ENCODE results near the gene SLC5A3.
A peak's percentile ranks its signal among the peaks of the same experiment; 100 is the strongest.

The SLC5A3 gene

DNA sequence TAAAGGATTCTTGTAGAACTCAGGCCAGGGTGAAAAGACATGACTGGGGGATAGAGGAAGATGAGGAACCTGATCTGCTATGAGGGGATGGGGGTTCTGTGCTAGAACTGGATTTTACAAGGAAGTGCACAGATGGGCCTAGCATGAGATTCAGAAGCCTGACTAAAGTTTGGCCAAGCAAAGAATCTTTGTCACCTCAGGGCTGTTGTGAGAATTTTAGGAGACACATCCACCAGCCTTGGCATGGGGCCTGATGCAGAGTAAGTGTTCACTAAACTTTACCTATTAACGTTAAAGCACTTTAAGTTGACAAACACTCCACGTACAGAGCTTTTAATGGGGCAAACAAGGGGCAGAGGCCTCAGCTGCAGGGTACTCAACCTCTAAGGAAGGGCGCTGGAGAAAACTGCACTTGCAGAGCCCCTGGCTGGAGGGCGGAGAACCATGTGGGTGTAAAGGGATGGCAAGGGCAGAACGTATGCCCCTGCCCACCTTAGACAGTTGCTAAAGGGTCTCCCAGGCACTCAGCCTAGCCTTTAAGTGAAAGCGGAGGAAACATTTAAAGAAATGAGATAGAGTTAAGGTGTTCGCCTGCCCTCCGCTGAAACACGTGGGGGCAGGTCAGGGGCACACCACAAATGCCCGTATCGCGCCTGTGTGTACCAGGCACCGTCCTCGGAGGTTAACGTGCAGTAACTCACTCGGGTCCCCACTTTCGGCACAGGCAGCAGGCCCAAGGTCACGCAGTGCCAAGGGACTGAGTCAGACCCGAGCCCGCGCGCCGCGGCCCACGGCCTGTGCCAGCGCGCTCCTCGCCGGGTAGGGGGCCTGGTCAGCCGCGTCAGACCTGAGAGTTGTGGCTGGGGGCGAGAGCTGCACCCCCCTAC lies 990 bp upstream of the SLC5A3 start:
- DNase-seq, result no peak

DNA sequence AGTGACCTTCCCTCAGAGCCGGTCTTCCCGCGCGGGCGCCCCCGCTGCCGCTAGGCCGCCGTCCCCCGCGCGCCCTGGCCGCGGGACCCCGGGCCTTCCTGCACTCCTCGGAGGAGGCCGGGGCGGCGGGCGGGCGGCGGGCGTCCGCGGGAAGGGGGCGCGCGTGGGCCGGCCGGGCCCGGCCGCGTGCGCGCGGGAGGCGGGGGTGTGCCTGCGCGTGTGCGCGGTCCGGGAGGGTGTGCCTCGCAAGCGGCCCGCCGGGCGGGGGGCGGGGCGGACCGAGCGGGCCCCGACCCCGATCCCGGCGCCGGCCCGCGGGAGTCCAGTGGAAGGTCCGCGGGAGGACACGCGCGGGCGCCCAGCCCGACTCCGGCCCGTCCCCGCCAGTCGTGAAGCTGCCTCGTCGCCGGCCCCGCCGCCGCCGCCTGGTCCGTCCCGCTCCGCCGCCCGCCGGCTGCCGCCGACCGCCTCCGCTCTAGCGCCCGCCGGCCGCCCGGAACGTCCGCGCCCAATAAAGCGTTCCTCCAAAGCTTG lies 438 bp downstream of the SLC5A3 start:
- peak; percentile 50 for DNase-seq

DNA sequence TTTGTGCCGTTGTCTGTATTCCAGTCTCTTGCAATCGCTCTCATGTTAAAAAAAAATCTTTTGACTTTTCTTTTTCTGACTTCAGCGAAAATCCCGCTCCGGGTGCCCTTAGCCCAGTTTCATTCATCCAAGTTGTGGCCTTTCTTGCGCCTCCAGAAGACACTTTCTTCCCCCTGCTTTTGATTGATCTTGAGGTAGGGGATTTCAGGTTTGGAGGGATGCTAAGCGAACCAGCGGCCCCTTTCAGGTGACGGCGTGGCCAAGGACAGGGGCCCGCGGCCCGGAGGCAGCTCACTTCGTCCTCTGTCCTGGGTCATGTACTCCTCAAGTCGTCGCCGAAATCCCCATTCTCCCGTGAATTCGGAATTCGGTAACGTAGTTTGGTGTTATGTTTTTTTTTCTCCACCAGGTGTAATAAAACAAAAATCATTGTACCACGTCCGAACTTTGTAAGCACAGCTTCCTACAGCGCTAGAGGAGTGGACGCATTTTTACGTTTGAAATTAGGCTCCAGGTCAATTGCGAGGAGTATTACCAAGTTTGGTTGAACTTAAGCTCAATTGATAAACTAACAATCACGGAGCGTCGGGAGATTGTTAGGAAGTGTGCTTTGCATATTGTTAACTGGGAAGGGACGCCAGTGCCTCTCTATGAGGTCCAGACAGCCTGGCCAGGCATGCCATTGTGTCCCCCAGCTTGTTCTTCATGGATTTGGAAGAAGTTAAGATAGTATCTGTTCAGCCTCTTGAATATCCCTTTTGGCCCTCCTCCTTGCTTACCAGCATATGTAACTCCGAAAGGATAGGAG lies 1.1 kb downstream of the SLC5A3 start:
- peak; percentile 20 for DNase-seq

DNA sequence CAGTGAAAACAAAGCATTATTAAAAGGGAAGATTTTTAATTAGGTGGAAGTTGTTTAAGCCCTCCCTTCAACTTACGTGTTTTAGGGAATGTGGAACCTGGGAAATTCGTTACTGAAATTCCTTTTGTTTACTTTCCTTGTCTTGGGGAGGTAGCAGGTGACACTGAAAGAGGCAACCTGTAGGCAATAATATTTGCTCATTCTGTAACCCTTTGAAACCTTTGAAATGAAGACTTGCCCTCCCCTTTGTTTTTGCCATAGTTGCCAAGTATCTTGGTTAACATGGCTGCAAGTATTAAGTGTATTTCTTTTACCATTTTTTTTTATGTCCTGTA lies 1.7 kb downstream of the SLC5A3 start:
- DNase-seq, result no peak

DNA sequence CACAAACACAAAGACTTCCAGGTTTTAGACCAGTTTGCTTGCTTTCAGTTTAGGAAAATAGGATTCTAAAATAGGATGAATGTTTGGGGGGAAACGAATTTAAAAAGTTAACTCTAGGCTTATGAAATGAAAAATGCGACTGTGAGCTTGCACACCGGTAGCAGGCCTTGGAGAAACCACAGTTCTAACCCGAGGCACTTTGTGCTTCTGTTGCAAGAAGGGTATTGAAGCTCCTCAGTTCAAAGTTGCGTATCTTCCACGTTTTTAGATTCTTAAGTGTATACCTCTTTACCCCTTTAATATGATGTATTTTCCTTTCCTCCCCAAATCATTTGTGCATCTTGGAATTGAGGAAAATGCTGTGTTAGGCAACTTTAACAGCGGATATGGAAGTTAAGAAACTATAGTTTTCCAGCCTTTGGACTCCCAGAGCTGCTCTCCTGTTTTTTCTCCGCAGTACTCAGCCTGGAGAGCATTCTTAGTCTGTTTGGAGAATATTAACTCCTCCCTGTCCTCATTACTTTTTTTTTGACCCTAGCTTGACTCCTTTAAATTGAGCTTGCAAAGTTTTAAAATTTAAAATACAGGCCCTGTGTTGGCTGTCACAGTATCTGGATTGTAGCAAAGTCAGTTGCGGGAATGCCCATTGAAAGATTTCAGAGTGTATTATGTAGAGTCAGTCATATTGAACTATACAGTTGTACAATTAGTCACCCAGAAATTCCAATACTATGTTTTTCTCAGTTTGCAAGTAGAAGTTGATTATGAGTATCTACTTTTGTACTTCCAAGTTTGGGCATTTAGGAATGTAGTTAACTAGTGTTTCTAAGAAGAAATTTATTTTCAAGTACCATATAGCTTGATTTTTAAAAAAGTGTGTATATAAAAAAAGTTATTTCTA lies 2.6 kb downstream of the SLC5A3 start:
- DNase-seq, result no peak

DNA sequence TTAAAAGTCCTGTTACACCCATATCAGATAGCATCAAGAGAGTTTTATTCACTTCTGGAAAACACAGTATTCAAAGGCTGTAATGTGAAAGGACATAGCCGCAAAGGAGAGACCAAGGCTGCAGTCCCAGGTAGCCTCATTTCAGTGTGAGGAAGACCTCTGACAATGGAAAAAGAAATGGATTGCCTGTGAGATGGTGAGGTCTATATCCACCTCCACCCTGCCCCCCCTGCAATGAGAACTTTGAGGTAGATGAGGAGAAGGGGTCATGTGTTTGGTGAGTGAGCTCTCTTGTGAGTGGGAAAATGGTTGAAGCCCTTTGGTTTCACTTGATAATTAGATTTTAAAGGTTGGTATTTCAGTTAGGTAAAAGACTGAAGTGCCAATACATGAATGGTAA lies 3.5 kb downstream of the SLC5A3 start:
- no peak for DNase-seq

DNA sequence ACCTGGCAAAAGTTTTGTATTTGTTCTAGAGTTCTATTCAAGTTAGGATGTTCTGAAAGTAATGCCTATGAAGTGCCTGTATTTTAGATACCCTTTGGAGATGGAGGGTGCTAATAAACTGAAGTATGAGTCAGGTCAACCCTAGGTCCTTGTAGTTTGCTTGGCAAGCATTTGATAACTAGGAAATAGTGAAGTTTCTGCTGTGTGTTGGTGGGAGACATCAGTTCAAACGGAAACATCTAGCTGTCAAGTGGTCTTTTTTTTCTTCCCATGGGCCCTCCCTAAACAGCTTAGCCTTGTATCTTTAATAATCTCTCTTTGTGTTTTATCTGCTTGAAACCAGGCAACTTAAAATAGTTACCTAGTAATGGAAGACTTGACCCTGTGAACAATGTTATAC lies 4.5 kb downstream of the SLC5A3 start:
- DNase-seq, result no peak

DNA sequence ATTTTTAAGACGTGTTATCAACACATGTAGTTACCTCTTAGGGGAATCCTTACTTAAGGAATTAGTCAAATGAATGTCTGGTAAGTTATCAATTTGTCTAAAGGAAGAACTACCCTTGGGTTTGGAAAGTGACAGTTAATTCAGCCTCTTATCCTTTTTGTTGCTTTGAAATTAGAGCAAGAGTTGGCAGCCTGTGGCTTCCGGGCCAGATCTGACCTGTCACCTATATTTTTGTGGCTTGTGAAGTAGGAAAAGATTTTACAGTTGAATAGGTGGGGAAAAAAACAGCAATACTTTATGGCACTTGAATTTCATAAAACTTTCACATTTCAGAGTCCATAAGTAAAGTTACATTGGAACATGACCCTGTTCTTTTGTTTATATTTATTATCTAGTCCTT lies 5.5 kb downstream of the SLC5A3 start:
- peak; percentile 37 for DNase-seq

DNA sequence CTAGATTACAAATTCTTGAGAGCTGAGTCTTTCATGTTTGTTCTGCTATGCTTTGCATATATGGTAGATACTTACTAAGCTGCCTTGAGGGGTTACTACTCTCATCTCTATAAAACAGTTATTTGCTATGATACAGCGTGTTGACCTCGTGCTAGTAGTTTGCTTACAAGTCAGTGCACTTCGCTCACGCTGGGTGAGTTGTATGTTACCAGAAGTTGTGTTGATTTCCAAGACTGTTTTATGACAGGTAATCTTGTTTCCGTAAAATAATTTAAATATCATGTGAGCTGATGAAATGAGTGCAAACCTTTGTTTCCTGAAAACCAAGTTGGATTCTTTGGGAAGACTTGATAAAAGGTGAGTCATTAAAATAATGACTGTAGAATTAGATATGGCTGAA lies 7.3 kb downstream of the SLC5A3 start:
- DNase-seq, result no peak

DNA sequence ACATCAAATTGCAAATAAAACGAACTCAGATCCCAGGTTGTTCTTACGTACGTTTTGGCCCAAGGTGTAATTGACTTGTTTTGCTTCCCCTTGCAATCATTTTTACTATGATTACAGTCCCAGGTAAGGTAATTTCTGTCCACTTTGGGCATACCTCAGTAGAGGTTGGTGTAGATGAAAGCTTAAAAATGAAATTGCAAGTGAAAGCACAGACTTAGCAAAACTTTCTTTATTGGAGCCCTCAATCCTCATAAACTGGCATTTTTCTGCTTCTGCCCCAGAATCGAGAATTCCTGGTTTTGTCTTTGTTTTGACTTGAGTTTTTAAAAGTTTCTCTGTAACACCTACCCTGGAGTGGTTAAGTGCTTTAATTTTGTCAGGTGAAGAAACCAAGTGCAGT lies 9.4 kb downstream of the SLC5A3 start:
- DNase-seq, result no peak

DNA sequence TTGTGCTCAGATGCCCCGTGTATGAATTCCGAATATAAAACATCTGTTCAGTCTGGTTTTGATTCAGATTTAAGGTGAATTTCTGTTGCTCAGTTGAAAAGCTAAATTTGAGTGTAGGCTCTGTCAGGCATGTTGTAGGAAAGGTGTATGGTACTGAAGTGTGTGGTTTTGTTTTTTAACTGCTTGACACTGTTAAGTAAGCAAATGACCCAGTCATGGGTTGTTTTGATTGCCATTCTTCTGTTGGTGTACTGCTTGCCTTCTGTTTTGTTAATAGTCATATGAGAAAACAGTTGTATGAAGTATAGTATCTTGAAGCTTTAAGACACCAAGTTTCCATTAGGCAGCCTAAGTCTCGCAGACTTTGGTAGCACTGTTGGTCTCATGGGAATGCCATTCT lies 10.0 kb downstream of the SLC5A3 start:
- DNase-seq, result no peak

DNA sequence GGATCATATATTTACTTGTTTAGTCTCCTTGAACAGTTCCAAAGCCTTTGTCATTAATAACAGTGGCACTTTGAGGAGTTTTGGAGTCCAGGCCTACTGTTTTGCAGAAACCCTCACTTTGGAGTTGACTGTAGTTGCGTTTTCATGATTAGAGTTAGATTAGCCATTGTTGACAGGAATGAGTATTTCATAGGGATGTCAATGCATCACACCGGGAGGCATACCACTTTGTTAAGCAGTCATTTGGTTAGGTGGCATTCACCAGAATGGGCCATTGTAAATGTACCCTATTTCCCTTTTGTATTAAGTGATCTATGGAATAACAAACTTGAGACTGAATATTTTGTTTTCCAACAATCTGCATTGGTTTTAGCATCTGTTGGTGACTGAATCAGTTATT lies 11.8 kb downstream of the SLC5A3 start:
- DNase-seq, result no peak

DNA sequence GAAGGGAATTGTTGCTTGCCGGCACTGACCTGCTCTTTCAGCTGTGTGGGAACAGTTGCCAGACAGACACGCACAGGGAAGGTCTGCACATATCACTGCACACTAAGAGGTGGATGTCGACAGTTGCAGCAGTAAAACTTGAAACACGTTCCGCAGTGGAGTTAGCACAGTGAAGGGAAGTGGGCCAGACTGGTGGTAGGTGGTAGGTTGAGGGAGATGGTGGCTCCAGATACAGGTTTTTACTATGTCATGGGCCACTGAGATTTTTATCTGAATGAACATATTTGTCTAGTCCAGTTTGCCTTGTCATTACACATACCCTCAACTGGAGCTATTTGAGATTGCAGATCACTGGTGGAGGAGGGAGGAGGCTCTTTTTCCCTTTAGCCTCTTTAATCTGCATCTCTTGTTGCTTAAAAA lies 13.5 kb downstream of the SLC5A3 start:
- DNase-seq, result peak; percentile 22

DNA sequence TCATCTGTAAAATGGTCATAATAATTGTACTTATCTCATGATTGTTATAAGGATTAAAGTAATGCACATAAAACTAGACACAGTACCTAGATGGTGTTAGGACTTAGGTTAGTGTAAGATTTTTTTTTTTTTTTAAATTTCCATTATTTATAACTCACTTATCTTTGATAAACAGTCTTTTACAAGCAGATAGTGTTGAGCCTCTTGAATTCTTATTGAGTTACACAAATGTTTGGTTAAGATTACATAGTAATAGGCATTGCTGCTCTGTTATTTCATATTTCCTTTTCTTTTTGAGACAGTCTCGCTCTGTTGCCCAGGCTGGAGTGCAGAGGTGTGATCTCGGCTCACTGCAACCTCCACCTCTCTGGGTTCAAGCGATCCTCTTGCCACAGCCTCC lies 15.4 kb downstream of the SLC5A3 start:
- no peak for DNase-seq

DNA sequence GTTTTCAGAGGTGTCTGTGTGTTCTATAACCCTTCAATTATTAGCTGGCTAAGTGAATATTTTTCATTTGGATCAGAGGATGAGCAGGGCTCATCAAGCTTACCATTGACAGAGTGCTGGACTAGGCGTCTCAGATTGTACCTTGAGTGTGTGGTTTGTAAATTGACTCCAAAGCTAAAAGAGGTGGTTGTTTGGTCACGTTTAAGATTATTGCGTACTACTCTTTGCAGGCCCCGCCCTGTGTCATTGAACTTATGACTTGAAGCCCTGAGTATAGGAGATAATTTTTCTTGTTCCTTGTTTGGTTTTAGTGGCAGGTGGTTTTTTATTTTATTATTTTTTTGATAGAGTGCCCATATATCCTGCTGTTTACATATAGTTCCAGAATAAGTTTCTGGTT lies 17.7 kb downstream of the SLC5A3 start:
- DNase-seq, result no peak

DNA sequence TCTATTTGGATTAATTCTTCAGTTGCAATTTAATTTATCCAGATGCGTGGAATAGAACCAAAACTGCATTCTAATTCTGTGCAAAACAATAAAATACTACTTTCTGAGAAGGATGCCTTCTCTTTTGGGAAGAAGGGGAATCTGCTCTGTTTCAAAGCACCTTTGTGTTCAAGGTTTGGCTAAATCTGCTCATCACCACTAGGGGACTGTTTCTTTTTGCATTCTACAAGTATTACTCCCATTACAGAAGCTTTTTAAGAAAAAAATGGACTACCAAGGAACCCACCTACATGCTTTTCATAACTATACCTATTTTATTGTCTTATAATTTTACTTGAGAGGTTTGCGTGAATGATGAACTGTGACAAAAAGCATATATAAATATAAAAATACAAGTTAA lies 18.2 kb downstream of the SLC5A3 start:
- no peak for DNase-seq

DNA sequence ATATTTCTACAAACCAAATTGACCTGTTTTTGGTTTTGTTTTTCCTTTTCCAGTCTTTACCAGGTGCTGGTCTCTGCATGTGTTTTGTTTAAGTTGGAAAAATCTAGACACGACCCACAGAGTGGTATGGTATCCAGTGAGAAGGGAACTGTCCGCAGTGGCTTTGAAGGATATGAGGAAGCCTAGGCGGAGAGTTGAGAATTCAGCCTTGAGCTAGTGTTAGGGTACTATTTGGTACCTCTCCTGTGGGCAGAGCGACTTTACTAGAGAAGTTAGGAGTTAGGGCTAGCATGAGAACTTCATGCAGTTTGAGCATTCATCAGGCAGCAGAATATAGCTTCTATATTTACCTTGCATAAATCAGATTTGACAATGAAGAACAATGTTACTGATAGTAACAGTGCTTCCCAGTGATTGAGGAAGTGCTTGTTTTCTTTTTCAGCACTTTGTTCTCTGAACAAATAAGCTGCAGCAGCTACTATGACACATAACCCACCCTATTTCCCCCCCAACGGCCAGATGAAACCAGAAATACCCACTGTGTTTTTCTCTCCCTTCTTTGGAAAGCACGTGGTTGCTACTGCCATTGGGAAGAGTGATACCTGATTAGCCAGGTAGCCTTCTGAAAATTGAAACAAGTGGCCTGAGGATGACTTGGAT lies 19.0 kb downstream of the SLC5A3 start:
- no peak for DNase-seq

DNA sequence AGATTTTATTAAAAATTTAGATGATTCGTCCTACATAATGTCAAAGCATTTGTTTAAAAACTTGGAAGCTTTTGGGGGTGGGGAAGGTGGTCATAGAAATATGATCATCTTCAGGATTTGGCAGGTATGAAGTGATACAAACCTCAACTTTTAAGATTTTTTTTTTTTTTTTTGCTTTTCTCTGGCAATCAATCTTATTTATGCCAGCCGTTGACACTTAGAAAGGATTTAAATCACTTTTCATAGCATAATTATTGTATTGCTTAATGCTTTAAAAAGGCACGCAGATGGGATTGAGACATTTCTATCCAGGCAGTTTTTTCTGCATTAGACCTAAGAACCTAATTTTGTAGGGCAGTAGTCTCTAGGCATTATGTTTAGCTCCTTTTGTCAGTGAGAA lies 19.7 kb downstream of the SLC5A3 start:
- no peak for DNase-seq

DNA sequence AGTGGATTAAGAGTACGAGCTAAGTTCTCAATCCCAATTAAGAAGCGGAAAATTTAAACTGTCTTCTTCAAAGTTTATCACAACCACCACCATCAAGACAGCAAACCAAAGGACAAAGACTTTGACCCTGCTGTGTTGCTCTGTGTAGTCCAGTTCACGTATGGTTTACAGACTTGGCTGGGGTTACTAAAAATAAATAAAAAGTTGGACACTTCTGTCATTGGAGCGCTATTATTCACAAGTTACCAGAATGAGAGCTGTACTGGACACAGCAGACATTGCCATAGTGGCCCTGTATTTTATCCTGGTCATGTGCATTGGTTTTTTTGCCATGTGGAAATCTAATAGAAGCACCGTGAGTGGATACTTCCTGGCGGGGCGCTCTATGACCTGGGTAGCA lies 21.6 kb downstream of the SLC5A3 start:
- DNase-seq, result no peak

DNA sequence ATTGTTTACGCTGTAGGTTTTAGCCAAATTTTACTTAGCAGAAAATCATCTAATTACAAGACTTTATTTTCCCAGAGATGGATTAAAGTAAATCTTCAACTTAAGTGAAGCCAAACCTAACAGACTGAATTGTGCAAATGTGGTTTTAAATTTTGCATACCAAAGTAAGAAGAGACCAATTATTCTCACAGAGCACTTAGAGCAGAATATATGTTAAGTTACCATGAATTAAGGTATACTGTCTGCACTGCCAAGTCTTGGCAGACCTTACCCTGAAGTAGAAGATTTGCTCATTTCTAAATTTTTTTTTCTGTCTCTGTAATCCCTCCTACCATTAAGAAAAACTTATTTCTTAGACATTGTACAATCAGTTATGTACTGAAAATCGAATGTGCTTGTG lies 24.1 kb downstream of the SLC5A3 start:
- no peak for DNase-seq

DNA sequence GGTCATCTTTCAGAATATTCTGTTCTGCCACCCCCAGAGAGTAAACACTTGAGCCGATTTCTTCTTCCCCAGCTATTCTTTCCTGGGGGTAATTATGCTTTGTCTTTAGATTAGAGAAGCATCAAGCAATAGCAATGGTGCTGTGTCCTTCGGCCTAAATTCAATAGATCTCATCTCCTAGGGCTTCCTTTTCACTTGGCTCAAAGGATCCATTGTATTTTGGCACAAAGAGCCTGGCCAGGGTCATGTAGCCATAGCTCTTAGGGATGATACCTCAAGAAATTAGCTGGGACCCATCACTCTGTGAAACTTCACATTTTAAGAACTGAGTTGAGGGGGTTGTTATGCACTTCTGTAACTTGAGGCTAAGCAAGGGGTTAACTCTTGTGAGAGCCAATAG lies 27.0 kb downstream of the SLC5A3 start:
- DNase-seq, result no peak

DNA sequence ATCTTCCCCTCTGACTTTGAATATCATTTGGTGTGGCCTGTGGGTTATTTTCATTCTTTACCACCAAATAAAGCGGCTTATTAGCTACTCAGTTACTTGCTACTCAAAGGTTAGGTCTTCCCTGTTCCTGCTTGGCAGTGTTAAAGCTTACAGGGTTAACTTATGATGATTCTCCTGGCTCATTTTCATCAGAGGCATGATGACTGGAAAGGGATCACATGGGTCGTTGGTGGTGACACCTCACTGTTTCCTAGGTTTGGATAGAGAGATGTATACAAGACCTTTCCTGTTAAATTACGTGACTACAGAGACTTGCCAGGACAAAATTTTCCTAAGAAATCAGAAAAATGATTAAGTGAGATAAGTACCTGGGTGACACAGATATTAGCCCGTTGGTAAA lies 27.4 kb downstream of the SLC5A3 start:
- no peak for DNase-seq

Measured in CD4-positive, alpha-beta T cell treated with Interleukin-17A for 1 hour (primary cell).